ENCODE data around the gene ICA1.

DNA sequence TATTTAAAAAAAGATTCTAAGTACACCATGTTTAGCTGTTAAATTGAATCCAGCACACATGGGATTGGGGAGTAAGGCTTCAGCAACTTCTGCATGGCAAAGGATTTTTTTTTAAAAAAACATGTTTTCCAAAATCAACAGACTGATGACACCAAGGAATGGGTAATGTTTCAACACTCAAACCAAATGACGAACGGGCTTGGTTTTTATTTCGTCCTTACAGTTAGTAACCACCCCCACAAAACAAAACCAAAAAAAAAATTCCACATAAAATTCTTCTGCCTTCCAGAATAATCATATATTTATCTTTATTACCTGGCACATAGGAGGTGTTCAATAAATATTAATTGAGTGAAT, 45.7 kb downstream of the ICA1 start:
- no peak for TF ChIP-seq EZH2phosphoT487 (IDR thresholded peaks at IDR 0.05; ENCODE audit: low read length)
- no peak for TF ChIP-seq CTCF (IDR thresholded peaks at IDR 0.05; ENCODE audit: low read length)
- no peak for TF ChIP-seq EZH2 (optimal IDR thresholded peaks at IDR 0.05; ENCODE audit: low read depth, low read length)
